ENCODE measurements around the gene DAGLA. TPM values are rescaled to one million over a fixed set of nuclear protein-coding genes. Genes with fewer than 3 reads are reported as not detected.

DAGLA gene
- total RNA-seq, 1 donor from 2014 or later = 8.7 TPM

DNA sequence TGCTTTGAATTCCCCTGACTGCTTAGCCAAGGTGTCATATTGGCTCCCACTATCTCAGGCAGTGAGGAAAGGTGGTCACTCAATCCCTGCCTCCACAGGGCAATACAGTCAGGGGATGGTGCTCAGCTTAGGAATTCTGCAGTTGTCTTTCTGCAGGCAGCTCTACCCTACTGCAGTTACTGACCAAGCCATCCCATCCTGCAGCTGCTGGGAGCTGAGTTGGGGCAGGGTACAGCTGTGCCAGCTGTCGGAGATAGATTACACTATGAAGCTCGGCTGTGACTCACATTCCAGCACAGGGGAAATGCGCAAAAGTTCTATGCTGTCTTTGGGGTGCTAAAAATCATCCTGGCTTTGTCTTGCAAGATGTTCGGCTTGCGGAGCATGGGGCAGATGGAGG is 4.4 kb upstream of the DAGLA start:
- no peak overlapping the region for H3K4me3 Mint-ChIP-seq (ENCODE audit: low read depth)

DNA sequence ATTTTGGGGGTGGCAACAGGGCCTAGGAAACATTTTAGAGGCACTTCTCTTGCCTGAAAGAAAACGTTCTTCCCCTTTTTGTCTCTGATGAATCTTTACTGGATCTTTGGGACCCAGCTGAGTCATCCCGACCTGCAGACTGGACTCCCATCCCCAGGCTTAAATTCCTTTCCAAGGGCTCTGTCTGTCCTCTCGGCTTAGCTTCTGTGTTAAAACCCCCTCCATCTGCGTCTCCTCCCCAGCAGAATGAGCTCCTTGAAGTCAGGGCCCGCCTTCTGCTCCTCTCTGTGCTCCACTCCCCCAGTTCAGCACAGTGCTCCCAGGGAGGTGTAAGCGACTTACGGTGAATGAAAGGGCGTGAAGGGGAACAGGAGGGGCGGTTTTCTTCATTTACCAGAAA is 895 bp upstream of the DAGLA start:
- DNase-seq (ENCODE audit: low spot score, unreplicated experiment) = no peak
- TF ChIP-seq, protein P1, sequence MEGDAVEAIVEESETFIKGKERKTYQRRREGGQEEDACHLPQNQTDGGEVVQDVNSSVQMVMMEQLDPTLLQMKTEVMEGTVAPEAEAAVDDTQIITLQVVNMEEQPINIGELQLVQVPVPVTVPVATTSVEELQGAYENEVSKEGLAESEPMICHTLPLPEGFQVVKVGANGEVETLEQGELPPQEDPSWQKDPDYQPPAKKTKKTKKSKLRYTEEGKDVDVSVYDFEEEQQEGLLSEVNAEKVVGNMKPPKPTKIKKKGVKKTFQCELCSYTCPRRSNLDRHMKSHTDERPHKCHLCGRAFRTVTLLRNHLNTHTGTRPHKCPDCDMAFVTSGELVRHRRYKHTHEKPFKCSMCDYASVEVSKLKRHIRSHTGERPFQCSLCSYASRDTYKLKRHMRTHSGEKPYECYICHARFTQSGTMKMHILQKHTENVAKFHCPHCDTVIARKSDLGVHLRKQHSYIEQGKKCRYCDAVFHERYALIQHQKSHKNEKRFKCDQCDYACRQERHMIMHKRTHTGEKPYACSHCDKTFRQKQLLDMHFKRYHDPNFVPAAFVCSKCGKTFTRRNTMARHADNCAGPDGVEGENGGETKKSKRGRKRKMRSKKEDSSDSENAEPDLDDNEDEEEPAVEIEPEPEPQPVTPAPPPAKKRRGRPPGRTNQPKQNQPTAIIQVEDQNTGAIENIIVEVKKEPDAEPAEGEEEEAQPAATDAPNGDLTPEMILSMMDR (IDR thresholded peaks at IDR 0.05; ENCODE audit: unreplicated experiment) = no peak
- Mint-ChIP-seq H3K27ac (peak overlapping the region; percentile 66), H3K4me1 (ENCODE audit: low read depth) (peaks cover 21% of the 10 kb centered on the region), H3K4me3 (ENCODE audit: low read depth) (peak overlapping the region; percentile 16), H3K27me3 (no peaks in the 10 kb centered on the region), H3K9me3 (ENCODE audit: low read depth) (no peaks in the 10 kb centered on the region), H3K36me3 (ENCODE audit: insufficient read depth) (peaks cover 4% of the 10 kb centered on the region)

More for the DNA sequence above, 4.4 kb upstream of the DAGLA start:
- TF ChIP-seq, protein P1 (IDR thresholded peaks at IDR 0.05; ENCODE audit: unreplicated experiment) = no peak
- H3K36me3 Mint-ChIP-seq (ENCODE audit: insufficient read depth) = peaks cover 5% of the 10 kb centered on the region
- no peaks in the 10 kb centered on the region for H3K27me3 Mint-ChIP-seq
- peaks cover 19% of the 10 kb centered on the region for H3K4me1 Mint-ChIP-seq (ENCODE audit: low read depth)
- no peak for DNase-seq (ENCODE audit: low spot score, unreplicated experiment)
- H3K9me3 Mint-ChIP-seq (ENCODE audit: low read depth) = no peaks in the 10 kb centered on the region
- no peak overlapping the region for H3K27ac Mint-ChIP-seq

DNA sequence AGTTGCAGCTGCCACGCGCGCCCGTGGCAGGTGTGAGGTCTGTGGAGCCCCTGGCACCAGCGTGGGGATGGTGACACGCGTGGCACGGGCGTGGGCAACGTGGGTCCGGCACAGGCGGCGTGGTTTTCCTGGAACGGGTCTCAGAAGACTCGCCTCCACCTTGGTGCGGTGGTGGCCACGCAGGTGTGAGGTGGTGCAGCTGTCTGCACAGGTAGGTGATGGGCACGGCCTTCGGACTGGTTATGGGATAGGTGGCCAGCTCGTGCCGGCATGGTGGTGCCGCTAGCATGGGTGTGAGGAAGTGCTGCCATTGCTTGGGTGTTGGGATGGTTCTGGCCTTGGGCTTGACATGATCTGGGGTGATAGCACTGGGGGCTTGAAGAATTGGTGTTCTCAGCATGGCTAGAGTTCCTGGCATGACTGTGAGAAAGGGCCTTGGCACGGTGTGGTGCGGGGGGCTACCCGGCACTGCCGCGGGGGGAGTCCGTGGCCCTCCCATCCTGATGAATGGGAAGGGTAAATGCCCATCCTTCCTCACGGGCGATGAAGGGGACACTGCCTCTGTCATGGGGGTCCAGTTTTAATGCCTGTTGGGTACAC is 531 bp downstream of the DAGLA start:
- Mint-ChIP-seq H3K27me3 (no peaks in the 10 kb centered on the region), H3K4me3 (ENCODE audit: low read depth) (no peak overlapping the region), H3K36me3 (ENCODE audit: insufficient read depth) (peaks cover 4% of the 10 kb centered on the region), H3K27ac (no peak overlapping the region), H3K4me1 (ENCODE audit: low read depth) (peaks cover 11% of the 10 kb centered on the region), H3K9me3 (ENCODE audit: low read depth) (no peaks in the 10 kb centered on the region)
- no peak for DNase-seq (ENCODE audit: low spot score, unreplicated experiment)
- TF ChIP-seq, protein P1 (IDR thresholded peaks at IDR 0.05; ENCODE audit: unreplicated experiment) = no peak

DNA sequence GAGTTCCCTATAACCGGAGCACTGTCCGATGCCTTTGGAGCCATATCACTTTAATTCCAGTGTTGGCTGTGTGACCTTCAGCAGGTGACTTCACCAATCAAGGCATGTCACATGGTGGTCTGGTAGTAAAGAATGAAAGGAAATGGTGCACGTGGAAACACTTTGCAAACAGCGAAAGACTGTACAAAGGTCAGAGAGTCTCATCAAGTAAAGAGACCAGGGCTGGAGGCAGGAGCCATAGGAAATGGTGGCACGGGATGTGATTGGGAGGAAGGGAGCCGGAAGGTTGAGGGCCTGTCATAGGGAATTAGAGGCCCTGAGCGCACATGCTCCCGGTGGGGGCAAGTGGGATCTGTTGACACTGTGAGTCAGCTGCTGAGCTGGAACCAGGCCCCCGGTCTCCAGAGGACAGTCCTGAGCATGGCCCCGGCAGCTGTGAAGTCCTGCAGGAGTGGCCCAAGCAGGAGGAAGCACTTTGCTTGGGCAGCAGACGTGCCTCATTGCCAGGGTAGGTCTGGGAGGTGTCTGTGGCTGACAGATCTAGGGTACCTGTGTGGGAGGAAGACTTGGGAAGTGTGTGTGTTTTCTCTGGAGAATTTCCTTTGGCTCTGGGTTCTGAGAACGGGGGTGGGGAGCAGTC is 2.0 kb downstream of the DAGLA start:
- Mint-ChIP-seq H3K27ac (no peak overlapping the region), H3K36me3 (ENCODE audit: insufficient read depth) (peaks cover 3% of the 10 kb centered on the region), H3K4me1 (ENCODE audit: low read depth) (peaks cover 17% of the 10 kb centered on the region), H3K4me3 (ENCODE audit: low read depth) (no peak overlapping the region), H3K27me3 (no peaks in the 10 kb centered on the region), H3K9me3 (ENCODE audit: low read depth) (no peaks in the 10 kb centered on the region)
- TF ChIP-seq, protein P1 (IDR thresholded peaks at IDR 0.05; ENCODE audit: unreplicated experiment) = no peak
- no peak for DNase-seq (ENCODE audit: low spot score, unreplicated experiment)

DNA sequence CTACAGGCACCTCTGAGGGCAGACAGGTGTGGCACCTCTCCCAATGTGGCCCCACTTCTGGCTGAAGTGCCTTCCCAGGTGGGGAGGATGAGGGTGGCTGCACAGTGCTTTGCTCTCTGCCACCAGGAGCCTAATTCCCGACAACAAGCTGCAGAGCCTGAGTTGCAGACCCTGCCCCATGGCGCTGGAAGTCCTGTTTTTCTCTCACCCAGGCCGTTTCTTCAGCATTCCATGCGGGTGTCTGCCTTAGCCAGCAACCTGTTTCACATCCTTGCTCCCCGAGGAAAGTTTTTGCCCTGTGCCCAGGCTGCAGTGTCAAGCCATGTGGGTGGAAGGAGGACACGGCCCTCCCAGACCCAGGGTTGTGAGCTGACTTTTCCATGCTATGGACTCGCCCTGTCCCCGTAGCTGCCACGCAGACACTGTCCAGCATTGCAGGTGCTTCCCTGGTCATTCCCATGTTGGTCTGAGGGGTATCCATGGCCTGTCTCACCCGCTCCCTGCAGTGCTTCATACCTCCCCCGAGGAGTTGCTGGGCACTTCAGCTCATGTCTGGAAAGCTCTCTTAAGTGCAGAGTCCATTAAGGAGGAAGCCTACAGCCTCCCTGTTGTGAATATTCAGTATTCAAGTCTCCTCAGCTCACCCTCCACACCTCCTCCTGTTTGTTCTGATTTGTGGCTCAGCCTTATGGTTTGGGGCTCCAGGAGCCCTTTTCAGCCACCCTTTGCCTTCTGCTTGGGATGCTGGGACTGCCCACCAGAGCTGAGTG is 2.9 kb downstream of the DAGLA start:
- H3K9me3 Mint-ChIP-seq (ENCODE audit: low read depth) = no peaks in the 10 kb centered on the region
- H3K4me1 Mint-ChIP-seq (ENCODE audit: low read depth) = peaks cover 19% of the 10 kb centered on the region
- H3K36me3 Mint-ChIP-seq (ENCODE audit: insufficient read depth) = peaks cover under 1% of the 10 kb centered on the region
- TF ChIP-seq, protein P1 (IDR thresholded peaks at IDR 0.05; ENCODE audit: unreplicated experiment) = no peak
- no peak overlapping the region for H3K27ac Mint-ChIP-seq
- no peak for DNase-seq (ENCODE audit: low spot score, unreplicated experiment)
- no peak overlapping the region for H3K4me3 Mint-ChIP-seq (ENCODE audit: low read depth)
- no peaks in the 10 kb centered on the region for H3K27me3 Mint-ChIP-seq
